SW 1271 (cell line): ENCODE measurements around the gene MYH7.
"Not testable (repeated sequence)": the region's sequence is repeated elsewhere in the genome, so short reads cannot be mapped to it uniquely, and the experiment has no call there.

ENCODE experiments used
- DNase-seq, 2 experiments: peaks; one replicate each; lab custom pipeline; 2025; lab: John Stamatoyannopoulos, UW

MYH7 gene

GRCh38 chr14:23430016-23430722, 5.3 kb downstream of the MYH7 start:
- no peak for DNase-seq

GRCh38 chr14:23428686-23429495, 6.6 kb downstream of the MYH7 start:
- no peak for DNase-seq

- DNase-seq, result not testable (repeated sequence)
Measured at GRCh38 chr14:23425798-23426197, 9.7 kb downstream of the MYH7 start.

GRCh38 chr14:23425169-23425568, 10.3 kb downstream of the MYH7 start:
- DNase-seq, result no peak

GRCh38 chr14:23423657-23424056, 11.8 kb downstream of the MYH7 start:
- no peak for DNase-seq

GRCh38 chr14:23421594-23421993, 13.9 kb downstream of the MYH7 start:
- DNase-seq, result no peak

- DNase-seq, result not testable (repeated sequence)
Measured at GRCh38 chr14:23419646-23420045, 15.8 kb downstream of the MYH7 start.

GRCh38 chr14:23418021-23418420, 17.4 kb downstream of the MYH7 start:
- no peak for DNase-seq

GRCh38 chr14:23417269-23417668, 18.2 kb downstream of the MYH7 start:
- DNase-seq, result not testable (repeated sequence)

- DNase-seq, result no peak
Measured at GRCh38 chr14:23416801-23417200, 18.7 kb downstream of the MYH7 start.

GRCh38 chr14:23415821-23416778, 19.4 kb downstream of the MYH7 start:
- DNase-seq, result no peak

GRCh38 chr14:23414906-23415820, 20.3 kb downstream of the MYH7 start:
- no peak for DNase-seq

GRCh38 chr14:23414254-23414653, 21.2 kb downstream of the MYH7 start:
- no peak for DNase-seq

- DNase-seq, result no peak
Measured at GRCh38 chr14:23413681-23414080, 21.8 kb downstream of the MYH7 start.

GRCh38 chr14:23411563-23412525, 23.6 kb downstream of the MYH7 start:
- DNase-seq, result no peak

- no peak for DNase-seq
Measured at GRCh38 chr14:23409966-23410635, 25.4 kb downstream of the MYH7 start.

GRCh38 chr14:23409475-23409874, 26.0 kb downstream of the MYH7 start:
- DNase-seq, result no peak

GRCh38 chr14:23408307-23408630, 27.2 kb downstream of the MYH7 start:
- no peak for DNase-seq

- DNase-seq, result no peak
Measured at GRCh38 chr14:23407516-23408306, 27.7 kb downstream of the MYH7 start, which contains the start of gene MYH6. Gene MYH6 (minus strand): TSS chr14:23408273. CDS start chr14:23407223, 1,050 bp downstream.
